A673 (cell line): ENCODE results near the gene GBP2. TPM values are rescaled to one million over a fixed set of nuclear protein-coding genes. Genes with fewer than 3 reads are reported as not detected.

ENCODE experiments used
- BruUV-seq: library from RNA; stranded (reverse); fragments of 400-500 nt; replicated peaks from 2 replicates; lab custom pipeline; 2021; lab: Mats Ljungman, UMichigan
- CTCF ChIA-PET: fragments of 300-600 bp; sonication (Branson Sonifier 250); formaldehyde crosslinking; loops from one replicate; lab custom pipeline; 2022; ENCODE audit warnings: antibody characterized with exemption; lab: Charles Lee
- POLR2A ChIA-PET: fragments of 300-600 bp; sonication (Branson Sonifier 250); formaldehyde crosslinking; loops from one replicate; lab custom pipeline; 2022; ENCODE audit warnings: antibody characterized with exemption; ENCODE audit not compliant: low non-redundant PET; lab: Charles Lee
- DNase-seq: peaks from one replicate; pipeline ENCODE4 v3.0.0-alpha.2; 2015; ENCODE audit warnings: low spot score
- H3K27ac ChIP-seq: fragments of 200-600 bp; sonication (generic); 2 replicates; pipeline ENCODE4 v1.5.1; 2016; ENCODE audit warnings: mixed run types, low read depth, mild to moderate bottlenecking, mixed read lengths, antibody characterized with exemption, low read length; ENCODE audit not compliant: poor library complexity, severe bottlenecking
- H3K27me3 ChIP-seq: fragments of 200-600 bp; sonication (generic); replicated peaks from 2 replicates; pipeline ENCODE4 v1.6.1; 2017; ENCODE audit warnings: mixed run types, low read depth, mild to moderate bottlenecking, mixed read lengths, antibody characterized with exemption, low read length; ENCODE audit not compliant: insufficient read depth, poor library complexity
- H3K36me3 ChIP-seq: fragments of 200-600 bp; sonication (generic); 2 replicates; pipeline ENCODE4 v1.6.1; 2016; ENCODE audit warnings: mixed run types, mild to moderate bottlenecking, mixed read lengths, antibody characterized with exemption, low read length; ENCODE audit not compliant: insufficient read depth, poor library complexity, severe bottlenecking
- H3K4me1 ChIP-seq: fragments of 200-600 bp; sonication (generic); 2 replicates; pipeline ENCODE4 v1.6.1; 2017; ENCODE audit warnings: mixed run types, mild to moderate bottlenecking, mixed read lengths, antibody characterized with exemption, low read length; ENCODE audit not compliant: insufficient read depth, poor library complexity, severe bottlenecking
- H3K4me3 ChIP-seq: fragments of 200-600 bp; sonication (generic); 2 replicates; pipeline ENCODE4 v1.5.1; 2016; ENCODE audit warnings: low read depth, mixed run types, mild to moderate bottlenecking, mixed read lengths, low read length; ENCODE audit not compliant: poor library complexity, severe bottlenecking
- H3K9me3 ChIP-seq: fragments of 200-600 bp; sonication (generic); 2 replicates; pipeline ENCODE4 v1.6.1; 2016; ENCODE audit warnings: mixed run types, low read depth, mild to moderate bottlenecking, mixed read lengths, antibody characterized with exemption, low read length; ENCODE audit not compliant: poor library complexity, severe bottlenecking
- CTCF ChIP-seq: fragments of 300-800, 200-600 bp; sonication (generic); conservative IDR thresholded peaks from 2 replicates; pipeline ENCODE4 v1.5.1; 2017; ENCODE audit warnings: low read depth, mild to moderate bottlenecking, antibody characterized with exemption, low read length, moderate library complexity, mixed read lengths
- EZH2 ChIP-seq: fragments of 200-600 bp; sonication (generic); IDR thresholded peaks from 2 replicates; pipeline ENCODE4 v1.6.1; 2017; ENCODE audit warnings: borderline replicate concordance, low read depth, mild to moderate bottlenecking, mixed read lengths, antibody characterized with exemption, low read length; ENCODE audit not compliant: poor library complexity, severe bottlenecking
- intact Hi-C: fragments of 100-400 bp; cut with micrococcal nuclease; formaldehyde crosslinking; loops from one replicate; pipeline ENCODE4 v1.10.0; 2022; ENCODE audit not compliant: unreplicated experiment
- total RNA-seq: library from RNA; stranded (reverse); gene quantifications from 2 replicates; pipeline ENCODE4 v1.2.3, GENCODE V29; 2021

Gene GBP2
- total RNA-seq, 1 experiment from 2014 or later, result 4.5 TPM

GRCh38 chr1:89121641-89122040, 4.3 kb downstream of the GBP2 start:
- intact Hi-C loops, result no loop called here
- CTCF ChIA-PET, result interaction anchor here (0.5 kb wide), 1 partner anchor 240 kb away, joined by 3 read pairs; no protein-coding TSS in a partner anchor

GRCh38 chr1:89114662-89115061, 11.3 kb downstream of the GBP2 start:
- no peak overlapping the region for H3K4me3 ChIP-seq
- POLR2A ChIA-PET, result no interaction called here
- H3K4me1 ChIP-seq, result no peaks in the 10 kb centered on the region
- DNase-seq, result no peak
- no peaks in the 10 kb centered on the region for H3K9me3 ChIP-seq
- TF ChIP-seq EZH2 (no peak), CTCF (no peak)
- no peak overlapping the region for H3K27ac ChIP-seq
- intact Hi-C loops, result no loop called here
- CTCF ChIA-PET, result no interaction called here
- H3K36me3 ChIP-seq, result no peaks in the 10 kb centered on the region
- BruUV-seq, result no TSS peak
- no peaks in the 10 kb centered on the region for H3K27me3 ChIP-seq

More at GRCh38 chr1:89121641-89122040, 4.3 kb downstream of the GBP2 start:
- Histone ChIP-seq H3K4me1 (peaks cover 3% of the 10 kb centered on the region), H3K9me3 (no peaks in the 10 kb centered on the region), H3K4me3 (no peak overlapping the region), H3K36me3 (no peaks in the 10 kb centered on the region), H3K27me3 (no peaks in the 10 kb centered on the region), H3K27ac (no peak overlapping the region)
- DNase-seq, result no peak
- BruUV-seq, result no TSS peak
- POLR2A ChIA-PET, result no interaction called here
- no peak for TF ChIP-seq CTCF
- no peak for TF ChIP-seq EZH2

- TF ChIP-seq CTCF, result no peak
- no peak for TF ChIP-seq EZH2
- Histone ChIP-seq H3K36me3 (no peaks in the 10 kb centered on the region), H3K4me1 (no peaks in the 10 kb centered on the region), H3K27ac (no peak overlapping the region), H3K4me3 (no peak overlapping the region), H3K27me3 (no peaks in the 10 kb centered on the region), H3K9me3 (no peaks in the 10 kb centered on the region)
- DNase-seq, result no peak
- no TSS peak for BruUV-seq
- ChIA-PET POLR2A (no interaction called here), CTCF (no interaction called here)
- intact Hi-C loops, result no loop called here
Measured at GRCh38 chr1:89112871-89113613, 12.9 kb downstream of the GBP2 start.
